Neural progenitor cell (in vitro differentiated cells): ENCODE measurements around the gene MICAL2. TPM values are rescaled to one million over a fixed set of nuclear protein-coding genes. Genes with fewer than 3 reads are reported as not detected.
A peak's percentile ranks its signal among the peaks of the same experiment; 100 is the strongest.

Source experiments
- DNase-seq: peaks from one replicate; pipeline ENCODE4 v3.0.0-alpha.2; 2016; ENCODE audit warnings: low spot score
- H2AFZ ChIP-seq: fragments of 200-600 bp; sonication (generic); replicated peaks from 2 replicates; pipeline ENCODE4 v1.6.1; 2016; ENCODE audit warnings: antibody characterized with exemption
- H3F3A ChIP-seq: fragments of 200-600 bp; sonication (generic); 2 replicates; pipeline ENCODE4 v1.6.1; 2016; ENCODE audit warnings: antibody characterized with exemption, low read depth
- H3K27ac ChIP-seq: fragments of 200-600 bp; sonication (generic); 2 replicates; pipeline ENCODE4 v1.5.1; 2016; ENCODE audit warnings: mild to moderate bottlenecking
- H3K27me3 ChIP-seq: fragments of 200-600 bp; sonication (generic); 2 replicates; pipeline ENCODE4 v1.6.1; 2016; ENCODE audit warnings: mild to moderate bottlenecking, moderate library complexity
- H3K36me3 ChIP-seq: fragments of 200-600 bp; sonication (generic); 2 replicates; pipeline ENCODE4 v1.5.1; 2016
- H3K4me1 ChIP-seq: fragments of 200-600 bp; sonication (generic); 2 replicates; pipeline ENCODE4 v1.6.1; 2016; ENCODE audit warnings: mixed run types
- H3K4me2 ChIP-seq: fragments of 200-600 bp; sonication (generic); 2 replicates; pipeline ENCODE4 v1.6.1; 2016
- H3K4me3 ChIP-seq: fragments of 200-600 bp; sonication (generic); 2 replicates; pipeline ENCODE4 v1.5.1; 2016
- H3K79me2 ChIP-seq: fragments of 200-600 bp; sonication (generic); 2 replicates; pipeline ENCODE4 v1.6.1; 2016; ENCODE audit warnings: low read depth
- H3K9ac ChIP-seq: fragments of 200-600 bp; sonication (generic); 2 replicates; pipeline ENCODE4 v1.6.1; 2016
- H3K9me3 ChIP-seq: fragments of 200-600 bp; sonication (generic); 2 replicates; pipeline ENCODE4 v1.5.1; 2016; ENCODE audit warnings: low read depth
- H4K20me1 ChIP-seq: fragments of 200-600 bp; sonication (generic); 2 replicates; pipeline ENCODE4 v1.6.1; 2016; ENCODE audit warnings: low read depth
- H3K27ac Mint-ChIP-seq: 3 replicates; pipeline ENCODE4 v1.8.0; 2021; ENCODE audit warnings: mixed read lengths
- H3K27me3 Mint-ChIP-seq: 2 replicates; pipeline ENCODE4 v1.8.0; 2022; ENCODE audit warnings: low read depth, mild to moderate bottlenecking, inconsistent platforms, moderate library complexity, mixed read lengths; ENCODE audit not compliant: insufficient read depth
- H3K36me3 Mint-ChIP-seq: 3 replicates; pipeline ENCODE4 v1.8.0; 2021; ENCODE audit warnings: mixed read lengths
- H3K4me1 Mint-ChIP-seq: 3 replicates; pipeline ENCODE4 v1.8.0; 2021; ENCODE audit warnings: mixed read lengths
- H3K4me3 Mint-ChIP-seq: 3 replicates; pipeline ENCODE4 v1.8.0; 2021; ENCODE audit warnings: mild to moderate bottlenecking, moderate library complexity, mixed read lengths
- H3K9me3 Mint-ChIP-seq: 3 replicates; pipeline ENCODE4 v1.8.0; 2020; ENCODE audit warnings: mixed read lengths
- EZH2 ChIP-seq: fragments of 200-600 bp; sonication (generic); IDR thresholded peaks from 2 replicates; pipeline ENCODE4 v1.6.1; 2017; ENCODE audit warnings: antibody characterized with exemption, mild to moderate bottlenecking, moderate library complexity
- EZH2phosphoT487 ChIP-seq: fragments of 200-600 bp; sonication (generic); IDR thresholded peaks from 2 replicates; pipeline ENCODE4 v1.6.1; 2017; ENCODE audit warnings: antibody characterized with exemption
- total RNA-seq: library from RNA; depleted of rRNA; stranded (reverse); fragments of >200 nt; gene quantifications from 2 replicates; pipeline ENCODE4 v1.2.3, GENCODE V29; 2015; ENCODE audit warnings: low replicate concordance
- TF ChIP-seq, protein P1 (sequence below): fragments of 200-600 bp; sonication (generic); IDR thresholded peaks from 2 replicates; pipeline ENCODE4 v1.5.1; 2017; ENCODE audit warnings: antibody characterized with exemption, mild to moderate bottlenecking

The MICAL2 gene
- total RNA-seq, 1 donor from 2014 or later, result 0.60 TPM

DNA sequence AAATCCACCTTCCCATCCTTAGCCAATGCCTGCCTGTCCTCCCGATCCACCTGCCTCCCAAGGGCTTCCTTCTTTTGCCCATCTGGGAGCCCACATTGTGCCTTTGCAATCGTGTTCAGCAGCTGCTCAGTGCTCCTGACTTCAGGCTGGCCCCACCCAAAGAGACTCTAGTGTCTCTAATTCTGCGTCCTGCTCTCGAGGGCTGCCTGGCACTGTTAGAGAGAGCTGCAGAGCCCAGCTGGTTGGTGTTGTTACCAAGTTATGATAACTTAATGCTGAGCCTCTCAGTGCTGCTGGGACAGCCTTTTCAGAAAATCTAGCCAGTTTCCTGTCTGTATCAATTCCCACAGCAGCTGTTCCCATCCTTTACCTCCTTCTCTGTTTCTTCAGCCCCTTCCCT lies 69.1 kb downstream of the MICAL2 start:
- H3K4me1 ChIP-seq, result peaks cover 5% of the 10 kb centered on the region
- H3K9ac ChIP-seq, result no peak overlapping the region
- peak overlapping the region; percentile 31 for H3K27ac Mint-ChIP-seq

GRCh38 chr11:12180257-12181205 lies 70.1 kb downstream of the MICAL2 start:
- Histone ChIP-seq H3K27me3 (no peaks in the 10 kb centered on the region), H3K9me3 (no peaks in the 10 kb centered on the region), H3K4me2 (no peak overlapping the region), H3K4me1 (peaks cover 5% of the 10 kb centered on the region), H2AFZ (no peak overlapping the region), H3K79me2 (no peaks in the 10 kb centered on the region), H4K20me1 (no peaks in the 10 kb centered on the region), H3K27ac (no peak overlapping the region), H3K4me3 (no peak overlapping the region), H3F3A (no peaks in the 10 kb centered on the region), H3K36me3 (no peaks in the 10 kb centered on the region), H3K9ac (no peak overlapping the region)
- no peak overlapping the region for H3K4me3 Mint-ChIP-seq
- DNase-seq, result no peak
- H3K27ac Mint-ChIP-seq, result no peak overlapping the region
- no peak for TF ChIP-seq EZH2
- TF ChIP-seq EZH2phosphoT487, result no peak
- TF ChIP-seq, protein P1, sequence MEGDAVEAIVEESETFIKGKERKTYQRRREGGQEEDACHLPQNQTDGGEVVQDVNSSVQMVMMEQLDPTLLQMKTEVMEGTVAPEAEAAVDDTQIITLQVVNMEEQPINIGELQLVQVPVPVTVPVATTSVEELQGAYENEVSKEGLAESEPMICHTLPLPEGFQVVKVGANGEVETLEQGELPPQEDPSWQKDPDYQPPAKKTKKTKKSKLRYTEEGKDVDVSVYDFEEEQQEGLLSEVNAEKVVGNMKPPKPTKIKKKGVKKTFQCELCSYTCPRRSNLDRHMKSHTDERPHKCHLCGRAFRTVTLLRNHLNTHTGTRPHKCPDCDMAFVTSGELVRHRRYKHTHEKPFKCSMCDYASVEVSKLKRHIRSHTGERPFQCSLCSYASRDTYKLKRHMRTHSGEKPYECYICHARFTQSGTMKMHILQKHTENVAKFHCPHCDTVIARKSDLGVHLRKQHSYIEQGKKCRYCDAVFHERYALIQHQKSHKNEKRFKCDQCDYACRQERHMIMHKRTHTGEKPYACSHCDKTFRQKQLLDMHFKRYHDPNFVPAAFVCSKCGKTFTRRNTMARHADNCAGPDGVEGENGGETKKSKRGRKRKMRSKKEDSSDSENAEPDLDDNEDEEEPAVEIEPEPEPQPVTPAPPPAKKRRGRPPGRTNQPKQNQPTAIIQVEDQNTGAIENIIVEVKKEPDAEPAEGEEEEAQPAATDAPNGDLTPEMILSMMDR, result no peak
- H3K27me3 Mint-ChIP-seq, result no peaks in the 10 kb centered on the region
- no peaks in the 10 kb centered on the region for H3K36me3 Mint-ChIP-seq
- no peaks in the 10 kb centered on the region for H3K9me3 Mint-ChIP-seq
- H3K4me1 Mint-ChIP-seq, result peaks cover 9% of the 10 kb centered on the region

More for the DNA sequence above, 69.1 kb downstream of the MICAL2 start:
- H3K79me2 ChIP-seq, result no peaks in the 10 kb centered on the region
- H3K4me2 ChIP-seq, result no peak overlapping the region
- no peak for TF ChIP-seq EZH2
- no peak for TF ChIP-seq EZH2phosphoT487
- TF ChIP-seq, protein P1, result no peak
- H4K20me1 ChIP-seq, result no peaks in the 10 kb centered on the region
- H3K4me3 ChIP-seq, result no peak overlapping the region
- Mint-ChIP-seq H3K4me3 (no peak overlapping the region), H3K36me3 (no peaks in the 10 kb centered on the region), H3K4me1 (peaks cover 9% of the 10 kb centered on the region), H3K27me3 (no peaks in the 10 kb centered on the region), H3K9me3 (no peaks in the 10 kb centered on the region)
- no peaks in the 10 kb centered on the region for H3K27me3 ChIP-seq
- no peaks in the 10 kb centered on the region for H3K36me3 ChIP-seq
- no peak overlapping the region for H2AFZ ChIP-seq
- H3K27ac ChIP-seq, result no peak overlapping the region
- DNase-seq, result no peak
- no peaks in the 10 kb centered on the region for H3K9me3 ChIP-seq
- no peaks in the 10 kb centered on the region for H3F3A ChIP-seq

DNA sequence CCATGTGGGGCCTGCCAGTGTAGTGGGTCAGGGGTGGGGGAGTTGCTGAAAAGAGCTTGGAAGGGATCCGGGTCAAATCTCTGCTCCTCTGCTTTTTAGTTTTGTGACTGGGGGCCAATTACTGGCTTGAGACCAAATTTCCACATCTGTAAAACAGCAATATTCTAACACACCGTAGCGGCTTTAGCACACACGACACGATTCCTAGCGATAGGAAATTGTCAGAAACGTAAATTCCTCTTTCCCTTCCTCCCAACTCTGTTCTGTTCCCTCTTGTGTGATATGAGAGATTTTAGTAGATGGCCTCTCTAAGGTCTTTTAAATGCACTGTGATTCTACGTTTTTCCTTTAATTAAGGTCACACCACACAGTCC lies 71.9 kb downstream of the MICAL2 start:
- no peaks in the 10 kb centered on the region for H3K27me3 Mint-ChIP-seq
- H3K27ac ChIP-seq, result no peak overlapping the region
- H3K27ac Mint-ChIP-seq, result no peak overlapping the region

More for the DNA sequence above, 71.9 kb downstream of the MICAL2 start:
- Histone ChIP-seq H3K9me3 (no peaks in the 10 kb centered on the region), H3K79me2 (no peaks in the 10 kb centered on the region), H3F3A (peaks cover 6% of the 10 kb centered on the region), H3K4me1 (peaks cover 22% of the 10 kb centered on the region), H3K27me3 (no peaks in the 10 kb centered on the region), H3K36me3 (no peaks in the 10 kb centered on the region), H2AFZ (peak overlapping the region; percentile 65), H4K20me1 (no peaks in the 10 kb centered on the region), H3K4me2 (no peak overlapping the region), H3K4me3 (no peak overlapping the region), H3K9ac (no peak overlapping the region)
- TF ChIP-seq EZH2phosphoT487, result no peak
- Mint-ChIP-seq H3K36me3 (no peaks in the 10 kb centered on the region), H3K9me3 (no peaks in the 10 kb centered on the region), H3K4me3 (no peak overlapping the region), H3K4me1 (peaks cover 21% of the 10 kb centered on the region)
- DNase-seq, result no peak
